Esophagus squamous epithelium (tissue), 5 donors: ENCODE data around the gene PCDH19. TPM values are rescaled to one million over a fixed set of nuclear protein-coding genes. Genes with fewer than 3 reads are reported as not detected.

Experiments used
- DNase-seq: peaks from one replicate; lab custom pipeline; 2025; lab: John Stamatoyannopoulos, UW
- H3K27ac ChIP-seq, 4 donors: fragments of 200-600 bp; sonication (generic); one replicate each; pipeline ENCODE4 v1.5.1; 2016 to 2019; ENCODE audit warnings: mild to moderate bottlenecking in 1 of 4
- H3K27me3 ChIP-seq, 4 donors: fragments of 200-600 bp; sonication (generic); 1 replicate in 3 of 4; 2 replicates in 1 of 4; pipeline versions ENCODE4 v1.5.1 to v1.6.0; 2017 to 2021; ENCODE audit warnings: antibody characterized with exemption in 1 of 4
- H3K36me3 ChIP-seq, 3 donors: fragments of 200-600 bp; sonication (generic); one replicate each; pipeline ENCODE4 v1.5.1; 2016 to 2019
- H3K4me1 ChIP-seq, 3 donors: fragments of 200-600 bp; sonication (generic); one replicate each; pipeline ENCODE4 v1.5.1; 2017 to 2019
- H3K4me3 ChIP-seq, 4 donors: fragments of 200-600 bp; sonication (generic); 1 replicate in 3 of 4; 2 replicates in 1 of 4; pipeline ENCODE4 v1.5.1; 2016 to 2019; ENCODE audit warnings: mild to moderate bottlenecking in 2 of 4, moderate library complexity in 1 of 4
- H3K9me3 ChIP-seq, 3 donors: fragments of 200-600 bp; sonication (generic); one replicate each; pipeline ENCODE4 v1.5.1; 2016 to 2019
- POLR2A ChIP-seq, 4 donors: fragments of 450-650 bp; IDR thresholded peaks; one replicate each; pipeline ENCODE4 v1.6.1; 2017; ENCODE audit warnings: antibody characterized with exemption in 4 of 4, mild to moderate bottlenecking in 4 of 4, moderate library complexity in 3 of 4
- WGBS, 2 donors: methylation state at CpG; one replicate each; pipeline ENCODE4 v1.1.5; 2018; 5-methylcytosine and 5-hydroxymethylcytosine counted together
- intact Hi-C: fragments of 100-400 bp; cut with DNase I; formaldehyde crosslinking; loops from one replicate; pipeline ENCODE4 v1.15.0; 2022
- total RNA-seq, 4 donors: library from RNA; depleted of rRNA; stranded (reverse); fragments of >200 nt; gene quantifications; one replicate each; pipeline ENCODE4 v1.1.0, GENCODE V29; 2016
- TF ChIP-seq, protein P1 (sequence below), 6 experiments: fragments of 450-650 bp in 4 of 6; fragments of 200-600 bp in 2 of 6; sonication (generic) in 2 of 6; IDR thresholded peaks; one replicate each; pipeline ENCODE4 v1.5.1; 2016 to 2019; ENCODE audit warnings: antibody characterized with exemption in 6 of 6, mild to moderate bottlenecking in 4 of 6, moderate library complexity in 4 of 6
- donor health status: DM: yes; HTN: yes; CAD: no.

Gene PCDH19
- total RNA-seq, 4 donors from 2014 or later: 0.08 to 0.76 (median 0.41) TPM

DNA sequence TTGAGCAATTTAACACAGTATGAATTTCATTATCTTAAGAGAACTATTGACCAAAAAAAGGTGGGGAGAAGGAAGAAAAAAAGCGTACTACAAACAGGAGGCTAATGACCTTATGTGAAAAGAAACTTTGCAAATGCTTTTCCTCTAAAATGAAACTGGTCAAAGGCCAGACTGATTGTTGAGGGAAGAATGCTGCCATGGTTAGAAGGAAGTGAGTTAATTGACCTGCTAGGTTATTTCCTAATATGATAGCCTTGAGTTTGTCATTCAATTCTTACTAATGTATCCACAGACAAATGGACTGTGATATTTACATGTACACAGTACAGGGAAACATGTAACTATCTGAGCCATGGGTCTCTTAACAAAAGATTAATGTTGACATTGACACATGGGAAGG, 132.8 kb downstream of the PCDH19 start:
- Histone ChIP-seq H3K4me3 (no peak overlapping the region), H3K36me3 (no peaks in the 10 kb centered on the region), H3K27me3 (no peaks in the 10 kb centered on the region), H3K27ac (no peak overlapping the region), H3K4me1 (no peaks in the 10 kb centered on the region), H3K9me3 (no peaks in the 10 kb centered on the region)
- TF ChIP-seq, protein P1, sequence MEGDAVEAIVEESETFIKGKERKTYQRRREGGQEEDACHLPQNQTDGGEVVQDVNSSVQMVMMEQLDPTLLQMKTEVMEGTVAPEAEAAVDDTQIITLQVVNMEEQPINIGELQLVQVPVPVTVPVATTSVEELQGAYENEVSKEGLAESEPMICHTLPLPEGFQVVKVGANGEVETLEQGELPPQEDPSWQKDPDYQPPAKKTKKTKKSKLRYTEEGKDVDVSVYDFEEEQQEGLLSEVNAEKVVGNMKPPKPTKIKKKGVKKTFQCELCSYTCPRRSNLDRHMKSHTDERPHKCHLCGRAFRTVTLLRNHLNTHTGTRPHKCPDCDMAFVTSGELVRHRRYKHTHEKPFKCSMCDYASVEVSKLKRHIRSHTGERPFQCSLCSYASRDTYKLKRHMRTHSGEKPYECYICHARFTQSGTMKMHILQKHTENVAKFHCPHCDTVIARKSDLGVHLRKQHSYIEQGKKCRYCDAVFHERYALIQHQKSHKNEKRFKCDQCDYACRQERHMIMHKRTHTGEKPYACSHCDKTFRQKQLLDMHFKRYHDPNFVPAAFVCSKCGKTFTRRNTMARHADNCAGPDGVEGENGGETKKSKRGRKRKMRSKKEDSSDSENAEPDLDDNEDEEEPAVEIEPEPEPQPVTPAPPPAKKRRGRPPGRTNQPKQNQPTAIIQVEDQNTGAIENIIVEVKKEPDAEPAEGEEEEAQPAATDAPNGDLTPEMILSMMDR (IDR thresholded peaks at IDR 0.05): no peak
- no peak for TF ChIP-seq POLR2A (IDR thresholded peaks at IDR 0.05)
- DNase-seq: no peak
- intact Hi-C loops: no loop called here
- 67 to 74% methylated on average over 1 of the region's 1 CpG for WGBS, 2 donors

DNA sequence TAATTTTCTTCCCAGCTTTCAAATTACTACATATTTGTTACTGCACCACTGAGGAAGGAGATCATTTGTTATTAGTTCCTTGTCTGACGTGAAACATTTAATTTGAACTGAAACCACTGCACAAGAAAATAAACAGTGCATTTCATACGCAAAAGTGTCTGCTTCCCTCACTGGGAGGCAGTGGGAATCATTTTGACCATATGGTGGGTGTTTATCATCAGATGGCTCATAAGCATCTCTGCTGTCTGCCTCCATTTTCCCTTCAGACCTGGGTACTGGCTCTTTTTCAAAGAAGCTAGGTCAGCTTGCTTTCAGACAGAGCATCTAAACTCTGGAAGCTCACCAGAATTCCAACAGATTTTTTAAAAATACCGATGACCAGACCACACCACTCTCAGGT, 135.2 kb downstream of the PCDH19 start:
- H3K4me3 ChIP-seq: no peak overlapping the region
- H3K27me3 ChIP-seq: no peaks in the 10 kb centered on the region
- WGBS, 2 donors: 49 to 62% methylated on average over 3 of the region's 3 CpGs
- H3K4me1 ChIP-seq: no peaks in the 10 kb centered on the region
- no peak for DNase-seq
- no peak overlapping the region for H3K27ac ChIP-seq
- H3K36me3 ChIP-seq: no peaks in the 10 kb centered on the region
- TF ChIP-seq, protein P1 (IDR thresholded peaks at IDR 0.05): no peak
- TF ChIP-seq POLR2A (IDR thresholded peaks at IDR 0.05): no peak
- intact Hi-C loops: no loop called here
- H3K9me3 ChIP-seq: no peaks in the 10 kb centered on the region

- no peaks in the 10 kb centered on the region for H3K4me1 ChIP-seq
- no peak for DNase-seq
- intact Hi-C loops: no loop called here
- no peaks in the 10 kb centered on the region for H3K27me3 ChIP-seq
- TF ChIP-seq, protein P1 (IDR thresholded peaks at IDR 0.05): no peak
- TF ChIP-seq POLR2A (IDR thresholded peaks at IDR 0.05): no peak
- no peaks in the 10 kb centered on the region for H3K9me3 ChIP-seq
- H3K4me3 ChIP-seq: no peak overlapping the region
- H3K27ac ChIP-seq: no peak overlapping the region
- no peaks in the 10 kb centered on the region for H3K36me3 ChIP-seq
Observed at GRCh38 chrX:100265179-100265578, 144.9 kb downstream of the PCDH19 start.

DNA sequence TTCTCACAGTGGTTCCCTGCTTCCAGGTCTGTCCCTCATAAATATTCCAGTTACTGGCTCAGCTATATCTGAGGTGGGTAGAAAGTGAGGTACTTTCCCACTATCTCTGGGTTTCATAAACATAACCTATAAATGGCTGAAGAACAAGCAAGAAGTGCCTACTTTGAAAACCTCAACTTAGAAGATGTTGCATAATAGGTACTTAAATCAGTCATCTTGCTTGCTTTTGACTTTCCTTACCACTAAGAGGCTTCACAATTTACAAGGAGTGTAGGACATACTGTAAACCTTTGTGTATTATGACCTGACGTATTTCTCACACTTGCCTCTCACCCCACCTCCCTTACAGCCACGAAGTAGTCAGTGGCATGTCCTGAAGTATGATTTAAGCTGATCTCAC, 145.9 kb downstream of the PCDH19 start:
- H3K4me3 ChIP-seq: no peak overlapping the region
- 29 to 72% methylated on average over 2 of the region's 2 CpGs for WGBS, 2 donors
- no peak for DNase-seq
- intact Hi-C loops: no loop called here
- H3K4me1 ChIP-seq: no peaks in the 10 kb centered on the region
- TF ChIP-seq, protein P1 (IDR thresholded peaks at IDR 0.05): no peak
- TF ChIP-seq POLR2A (IDR thresholded peaks at IDR 0.05): no peak
- no peaks in the 10 kb centered on the region for H3K9me3 ChIP-seq
- H3K27ac ChIP-seq: no peak overlapping the region
- no peaks in the 10 kb centered on the region for H3K27me3 ChIP-seq
- H3K36me3 ChIP-seq: no peaks in the 10 kb centered on the region

DNA sequence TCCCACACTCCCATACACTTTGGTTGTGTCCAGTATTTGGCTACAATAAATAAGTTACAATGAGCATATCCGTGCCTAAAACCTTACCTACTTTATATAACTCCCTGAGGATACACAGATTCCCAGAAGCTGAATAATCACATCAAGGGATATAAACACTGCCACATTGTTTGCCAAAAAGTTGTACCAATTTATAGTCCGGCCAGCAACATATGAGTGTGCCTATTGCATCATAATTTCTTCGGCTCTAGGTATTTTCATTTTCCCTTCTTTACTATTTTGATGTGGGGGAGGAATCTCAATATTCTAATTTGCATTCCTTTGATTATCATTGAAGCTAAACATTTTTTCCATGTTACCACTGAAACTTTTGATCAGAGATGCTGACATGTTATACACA, 146.4 kb downstream of the PCDH19 start:
- no peak overlapping the region for H3K4me3 ChIP-seq
- intact Hi-C loops: no loop called here
- H3K4me1 ChIP-seq: no peaks in the 10 kb centered on the region
- H3K27me3 ChIP-seq: no peaks in the 10 kb centered on the region
- no peak overlapping the region for H3K27ac ChIP-seq
- no peak for DNase-seq
- TF ChIP-seq, protein P1 (IDR thresholded peaks at IDR 0.05): no peak
- TF ChIP-seq POLR2A (IDR thresholded peaks at IDR 0.05): no peak
- H3K9me3 ChIP-seq: no peaks in the 10 kb centered on the region
- WGBS, 2 donors: 22 to 45% methylated on average over 3 of the region's 3 CpGs
- H3K36me3 ChIP-seq: no peaks in the 10 kb centered on the region
